ENCODE data around the gene NPLOC4.

NPLOC4 gene

DNA sequence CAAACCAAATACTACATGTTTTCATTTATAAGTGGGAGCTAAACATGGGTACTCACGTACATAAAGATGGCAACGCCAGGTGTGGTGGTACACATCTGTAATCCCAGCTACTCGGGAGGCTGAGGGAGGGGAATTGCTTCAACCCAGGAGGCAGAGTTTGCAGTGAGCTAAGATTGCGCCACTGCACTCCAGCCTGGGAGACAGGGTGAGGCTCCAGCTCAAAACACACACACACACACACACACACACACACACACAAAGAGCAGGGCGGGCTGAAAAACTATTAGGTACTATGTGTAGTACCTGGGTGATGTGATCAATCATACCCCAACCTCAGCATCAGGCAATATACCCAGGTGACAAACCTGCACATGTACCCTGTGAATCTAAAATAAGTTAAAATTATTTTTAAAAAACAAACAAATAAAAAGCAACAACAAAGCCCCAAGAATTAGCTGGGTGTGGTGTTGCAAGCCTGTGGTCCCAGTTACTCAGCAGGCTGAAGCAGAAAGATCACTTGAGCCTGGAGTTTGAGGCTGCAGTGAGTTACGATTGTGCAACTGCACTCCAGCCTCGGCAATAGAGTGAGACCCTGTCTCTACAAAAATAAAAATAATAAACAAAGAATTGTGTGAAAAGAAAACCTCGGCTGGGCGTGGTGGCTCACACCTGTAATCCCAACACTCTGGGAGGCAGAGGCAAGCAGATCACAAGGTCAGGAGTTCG lies 72.9 kb downstream of the NPLOC4 start:
- Histone ChIP-seq H3K27me3 (ENCODE audit: insufficient read depth, low read length, poor library complexity) (no peaks in the 10 kb centered on the region), H2AFZ (ENCODE audit: low read depth, low read length) (no peak overlapping the region), H3K36me3 (ENCODE audit: insufficient read depth, low read length) (peaks cover 97% of the 10 kb centered on the region), H3K9ac (ENCODE audit: low read depth, low read length) (no peak overlapping the region), H3K79me2 (ENCODE audit: insufficient read depth, low read length) (no peaks in the 10 kb centered on the region), H3K4me3 (ENCODE audit: low read depth in 1 of 2, low read length in 2 of 2) (no peak overlapping the region), H3K4me2 (ENCODE audit: insufficient read depth, low read length) (no peak overlapping the region), H3K9me3 (ENCODE audit: insufficient read depth, low read length, severe bottlenecking) (no peaks in the 10 kb centered on the region), H3K27ac (ENCODE audit: low read length) (no peak overlapping the region), H4K20me1 (ENCODE audit: insufficient read depth, low read length) (peaks cover 15% of the 10 kb centered on the region), H3K4me1 (ENCODE audit: insufficient read depth, low read length) (no peaks in the 10 kb centered on the region)
- DNase-seq (no peak), ATAC-seq (ENCODE audit: insufficient read depth, low read depth) (no peak)
- TF ChIP-seq EZH2 (IDR thresholded peaks at IDR 0.05; ENCODE audit: borderline replicate concordance, low read depth, low read length, severe bottlenecking) (no peak), CTCF (IDR thresholded peaks at IDR 0.05; ENCODE audit: borderline replicate concordance, extremely low read depth, low read length, poor library complexity, severe bottlenecking) (no peak)

DNA sequence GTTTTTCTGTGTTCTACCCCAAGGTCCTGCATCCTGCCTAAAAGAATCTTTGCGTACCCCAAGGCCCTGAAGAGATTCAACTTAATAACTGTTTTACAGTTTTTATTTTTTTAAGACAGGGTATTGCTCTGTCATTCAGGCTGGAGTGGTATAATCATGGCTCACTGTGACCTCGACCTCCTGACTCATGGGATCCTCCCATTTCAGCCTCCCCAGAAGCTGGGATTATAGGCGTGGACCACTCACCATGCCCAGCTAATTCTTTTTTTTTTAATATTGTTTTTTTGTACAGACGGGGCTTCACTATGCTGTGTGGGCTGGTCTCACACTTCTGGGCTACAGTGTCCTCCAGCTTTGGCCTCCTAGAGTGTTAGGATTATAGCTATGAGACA lies 75.4 kb downstream of the NPLOC4 start:
- no peak overlapping the region for H3K4me3 ChIP-seq (ENCODE audit: low read depth in 1 of 2, low read length in 2 of 2)
- no peak for DNase-seq
- no peaks in the 10 kb centered on the region for H3K4me1 ChIP-seq (ENCODE audit: insufficient read depth, low read length)
- no peaks in the 10 kb centered on the region for H3K79me2 ChIP-seq (ENCODE audit: insufficient read depth, low read length)
- no peak overlapping the region for H3K27ac ChIP-seq (ENCODE audit: low read length)
- H2AFZ ChIP-seq (ENCODE audit: low read depth, low read length), result no peak overlapping the region
- no peaks in the 10 kb centered on the region for H3K9me3 ChIP-seq (ENCODE audit: insufficient read depth, low read length, severe bottlenecking)
- no peak for ATAC-seq (ENCODE audit: insufficient read depth, low read depth)
- TF ChIP-seq EZH2 (IDR thresholded peaks at IDR 0.05; ENCODE audit: borderline replicate concordance, low read depth, low read length, severe bottlenecking) (no peak), CTCF (IDR thresholded peaks at IDR 0.05; ENCODE audit: borderline replicate concordance, extremely low read depth, low read length, poor library complexity, severe bottlenecking) (no peak)
- H3K9ac ChIP-seq (ENCODE audit: low read depth, low read length), result no peak overlapping the region
- no peaks in the 10 kb centered on the region for H3K27me3 ChIP-seq (ENCODE audit: insufficient read depth, low read length, poor library complexity)
- H3K36me3 ChIP-seq (ENCODE audit: insufficient read depth, low read length), result peaks cover 97% of the 10 kb centered on the region
- peaks cover 18% of the 10 kb centered on the region; the same call in 1 of the 2 replicates for H4K20me1 ChIP-seq (ENCODE audit: insufficient read depth, low read length)
- no peak overlapping the region for H3K4me2 ChIP-seq (ENCODE audit: insufficient read depth, low read length)

- Histone ChIP-seq H3K9ac (ENCODE audit: low read depth, low read length) (no peak overlapping the region), H4K20me1 (ENCODE audit: insufficient read depth, low read length) (peaks cover 16% of the 10 kb centered on the region; the same call in 1 of the 2 replicates), H3K27me3 (ENCODE audit: insufficient read depth, low read length, poor library complexity) (no peaks in the 10 kb centered on the region), H3K9me3 (ENCODE audit: insufficient read depth, low read length, severe bottlenecking) (no peaks in the 10 kb centered on the region), H3K4me2 (ENCODE audit: insufficient read depth, low read length) (no peak overlapping the region), H3K4me3 (ENCODE audit: low read depth in 1 of 2, low read length in 2 of 2) (no peak overlapping the region), H3K79me2 (ENCODE audit: insufficient read depth, low read length) (no peaks in the 10 kb centered on the region), H3K27ac (ENCODE audit: low read length) (no peak overlapping the region), H3K4me1 (ENCODE audit: insufficient read depth, low read length) (peaks cover 4% of the 10 kb centered on the region), H2AFZ (ENCODE audit: low read depth, low read length) (no peak overlapping the region), H3K36me3 (ENCODE audit: insufficient read depth, low read length) (peaks cover 77% of the 10 kb centered on the region)
- DNase-seq, result no peak
- 0 out of 3 replicates have a peak, but pooled peaks have one; percentile 18 for ATAC-seq (ENCODE audit: insufficient read depth, low read depth)
- no peak for TF ChIP-seq CTCF (IDR thresholded peaks at IDR 0.05; ENCODE audit: borderline replicate concordance, extremely low read depth, low read length, poor library complexity, severe bottlenecking)
- no peak for TF ChIP-seq EZH2 (IDR thresholded peaks at IDR 0.05; ENCODE audit: borderline replicate concordance, low read depth, low read length, severe bottlenecking)
Observed at GRCh38 chr17:81558941-81559806, 77.7 kb downstream of the NPLOC4 start.

Measured in DND-41 (cell line).